ENCODE results near the gene PTTG1IP.
A peak's percentile ranks its signal among the peaks of the same experiment; 100 is the strongest.
"Not testable (repeated sequence)": the region's sequence is repeated elsewhere in the genome, so short reads cannot be mapped to it uniquely, and the experiment has no call there.

PTTG1IP gene, protein sequence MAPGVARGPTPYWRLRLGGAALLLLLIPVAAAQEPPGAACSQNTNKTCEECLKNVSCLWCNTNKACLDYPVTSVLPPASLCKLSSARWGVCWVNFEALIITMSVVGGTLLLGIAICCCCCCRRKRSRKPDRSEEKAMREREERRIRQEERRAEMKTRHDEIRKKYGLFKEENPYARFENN

GRCh38 chr21:44873356-44874239 lies at the start of gene PTTG1IP:
Gene PTTG1IP (minus strand): TSS chr21:44873690. CDS start chr21:44873616, 74 bp downstream.
- peak; percentile 94 for DNase-seq (ENCODE audit: low read depth)

DNA sequence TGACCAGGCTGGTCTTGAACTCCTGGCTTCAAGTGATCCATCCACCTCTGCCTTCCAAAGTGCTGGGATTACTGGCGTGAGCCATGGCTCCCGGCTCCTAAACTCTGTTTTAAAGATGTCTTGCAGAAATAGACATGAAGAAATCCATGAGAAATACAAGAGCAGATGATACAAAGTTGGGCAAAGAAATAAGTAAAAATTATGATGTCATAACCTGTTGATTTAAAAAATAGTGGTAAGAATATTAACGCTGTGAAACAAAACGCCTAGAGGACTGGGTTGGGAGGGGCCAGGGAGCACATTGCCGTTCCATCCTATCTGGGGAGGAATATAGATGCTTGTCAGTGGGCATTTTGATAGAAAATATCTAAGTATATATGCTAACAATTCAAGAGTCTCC lies 48.4 kb upstream of the PTTG1IP start:
- DNase-seq (ENCODE audit: low read depth) = no peak

GRCh38 chr21:44920694-44921604 lies 47.5 kb upstream of the PTTG1IP start, which contains the start of gene ITGB2:
Gene ITGB2 (minus strand): TSS chr21:44920899. CDS start chr21:44910782, 10,117 bp downstream.
- DNase-seq (ENCODE audit: low read depth) = no peak

- no peak for DNase-seq (ENCODE audit: low read depth)
These were observed 46.6 kb upstream of the PTTG1IP start for GRCh38 chr21:44919913-44920693.

DNA sequence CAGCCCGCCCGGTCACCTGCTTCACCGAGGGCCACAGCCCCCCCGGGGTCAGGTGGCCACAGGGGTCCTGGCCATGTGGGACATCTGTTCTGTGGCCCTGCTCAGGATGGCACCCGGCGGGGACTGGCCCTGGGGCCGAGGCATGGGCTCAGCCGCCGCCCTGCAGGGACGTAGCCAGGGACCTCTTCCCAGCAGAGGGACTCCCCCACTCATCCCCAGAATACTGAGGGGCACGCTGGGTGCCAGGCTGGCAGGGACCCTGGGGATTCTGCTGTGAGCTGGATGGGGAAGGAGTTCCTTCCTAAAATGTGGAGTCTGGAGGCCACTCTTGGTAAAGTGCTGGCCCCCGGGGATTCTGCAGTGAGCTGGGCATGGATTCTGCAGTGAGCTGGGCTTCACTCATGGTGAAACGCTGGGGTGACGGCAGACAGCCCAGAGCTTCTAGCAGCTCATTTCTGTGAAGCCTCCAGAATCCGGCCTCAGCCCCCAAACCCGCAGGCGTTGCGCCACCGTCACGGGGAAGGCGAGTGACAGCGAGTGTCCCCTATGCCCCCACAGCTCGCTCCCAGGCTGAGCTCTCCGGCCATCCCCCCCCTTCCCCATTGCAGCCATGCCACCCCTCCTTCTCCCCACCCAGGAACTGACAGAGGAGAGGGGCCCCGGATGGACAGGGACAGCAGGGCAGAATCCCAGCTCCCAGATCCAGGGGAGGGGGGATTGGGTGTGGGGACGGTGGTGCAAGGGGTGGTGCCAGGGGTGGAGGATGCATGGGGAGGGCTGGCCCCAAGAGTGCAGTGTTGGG lies 45.8 kb upstream of the PTTG1IP start:
- DNase-seq (ENCODE audit: low read depth) = no peak

DNA sequence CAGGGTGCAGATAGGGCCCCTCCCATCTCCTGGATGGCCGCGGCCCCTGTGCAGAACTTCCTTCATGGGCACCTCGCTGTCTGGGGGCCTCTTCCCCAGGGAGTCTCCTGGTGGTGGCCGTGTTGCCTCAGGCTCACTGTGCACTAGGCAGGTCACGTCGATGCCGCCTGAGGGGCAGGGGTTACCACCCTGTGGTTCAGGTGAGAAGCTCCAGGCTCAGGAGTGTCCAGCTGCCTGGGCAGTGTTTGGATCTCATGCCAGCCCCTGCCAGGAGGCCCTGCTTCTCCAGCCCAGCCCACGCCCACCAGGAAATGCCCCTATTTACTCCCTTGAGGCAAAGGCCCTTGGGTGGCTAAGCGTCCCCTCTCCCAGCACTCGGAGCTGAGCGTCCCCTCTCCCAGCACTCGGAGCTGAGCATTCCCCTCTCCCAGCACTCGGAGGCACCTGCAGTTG lies 45.1 kb upstream of the PTTG1IP start:
- DNase-seq (ENCODE audit: low read depth) = no peak

DNA sequence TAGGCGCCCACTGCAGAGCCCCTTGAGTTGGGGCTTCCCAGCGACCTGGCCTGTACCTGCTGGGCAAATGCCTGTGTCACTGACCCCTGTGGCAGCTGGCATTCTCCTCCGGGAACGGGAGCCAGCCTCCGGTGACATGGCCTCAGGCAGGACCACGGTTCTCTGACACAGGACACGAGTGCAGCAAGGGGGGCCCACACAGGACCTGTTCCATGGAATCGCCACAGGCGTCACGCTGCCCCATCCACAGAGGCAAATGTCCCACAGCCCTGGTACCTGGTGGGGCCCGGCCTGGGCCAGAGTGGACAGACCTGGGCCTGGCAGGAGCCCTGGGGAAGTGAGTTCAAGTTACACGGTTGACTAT lies 44.6 kb upstream of the PTTG1IP start:
- no peak for DNase-seq (ENCODE audit: low read depth)

- no peak for DNase-seq (ENCODE audit: low read depth)
These were observed 44.1 kb upstream of the PTTG1IP start for GRCh38 chr21:44917446-44918106.

GRCh38 chr21:44916965-44917364 lies 43.5 kb upstream of the PTTG1IP start:
- DNase-seq (ENCODE audit: low read depth) = no peak

DNA sequence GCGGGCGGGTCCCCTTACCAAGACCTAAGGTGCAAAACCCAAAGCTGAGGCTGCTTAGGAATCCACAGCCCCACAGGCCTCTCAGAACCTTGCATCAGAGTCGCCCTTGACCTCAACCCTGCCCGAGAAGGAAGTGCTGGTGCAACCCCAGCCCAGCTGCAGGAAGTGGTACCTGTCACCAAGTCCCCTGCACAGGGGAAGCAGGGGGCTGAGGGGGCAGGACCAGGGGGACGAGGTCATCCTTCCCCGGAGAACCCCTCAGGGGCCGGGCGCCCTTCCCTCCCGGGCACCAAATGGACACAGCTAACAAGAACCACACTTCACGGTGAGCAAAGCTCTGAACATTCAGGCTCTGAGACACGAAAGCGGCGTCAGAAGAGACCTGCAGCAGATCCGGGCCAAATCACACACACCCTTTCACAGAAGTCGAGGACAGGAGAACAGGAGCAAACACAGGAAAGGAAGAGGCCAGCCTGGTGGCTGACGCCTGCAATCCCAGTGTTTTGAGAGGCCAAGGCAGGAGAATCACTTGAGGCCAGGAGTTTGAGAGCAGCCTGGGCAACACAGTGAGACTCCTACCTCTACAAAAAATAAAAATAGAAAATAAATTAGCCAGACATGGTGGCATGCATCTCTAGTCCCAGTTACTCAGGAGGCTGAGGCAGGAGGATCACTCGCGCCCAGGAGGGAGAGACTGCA lies 40.8 kb upstream of the PTTG1IP start:
- DNase-seq (ENCODE audit: low read depth) = no peak

DNA sequence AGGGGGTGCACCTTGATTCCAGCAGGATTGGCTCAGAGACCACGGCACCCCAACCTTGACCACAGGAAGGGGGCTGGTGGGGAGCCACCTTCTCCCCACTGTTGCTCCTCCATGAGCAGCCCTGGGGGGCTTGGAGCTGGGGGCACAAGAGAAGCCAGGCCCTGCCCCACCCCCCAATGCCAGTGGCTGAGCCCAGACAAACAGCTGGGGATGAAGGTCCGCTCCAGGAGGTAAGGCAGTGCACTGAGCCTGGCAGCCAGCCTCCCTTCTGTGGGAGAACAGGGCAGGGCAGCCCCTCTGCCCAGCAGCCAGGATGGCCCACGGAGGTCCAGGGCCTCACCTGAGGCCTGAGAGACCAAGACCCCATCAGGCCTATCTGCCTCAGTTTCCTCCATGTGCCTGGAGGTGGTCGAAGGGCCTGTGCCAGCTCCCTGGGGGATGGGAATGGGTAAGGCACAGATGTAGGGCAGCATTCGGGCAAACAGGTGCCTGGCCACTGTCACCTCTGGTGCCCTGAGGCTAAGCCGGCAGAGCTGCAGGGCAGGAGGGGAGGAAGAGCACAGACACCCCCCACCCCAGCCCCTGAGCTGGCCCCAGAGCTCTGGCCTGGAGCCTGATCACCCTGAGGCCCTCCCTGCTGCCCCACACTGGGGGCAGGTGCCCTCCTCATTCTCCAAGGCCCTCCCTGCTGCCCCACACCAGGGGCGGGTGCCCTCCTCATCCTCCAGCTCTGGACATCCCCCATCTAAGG lies 40.1 kb upstream of the PTTG1IP start:
- no peak for DNase-seq (ENCODE audit: low read depth)

DNA sequence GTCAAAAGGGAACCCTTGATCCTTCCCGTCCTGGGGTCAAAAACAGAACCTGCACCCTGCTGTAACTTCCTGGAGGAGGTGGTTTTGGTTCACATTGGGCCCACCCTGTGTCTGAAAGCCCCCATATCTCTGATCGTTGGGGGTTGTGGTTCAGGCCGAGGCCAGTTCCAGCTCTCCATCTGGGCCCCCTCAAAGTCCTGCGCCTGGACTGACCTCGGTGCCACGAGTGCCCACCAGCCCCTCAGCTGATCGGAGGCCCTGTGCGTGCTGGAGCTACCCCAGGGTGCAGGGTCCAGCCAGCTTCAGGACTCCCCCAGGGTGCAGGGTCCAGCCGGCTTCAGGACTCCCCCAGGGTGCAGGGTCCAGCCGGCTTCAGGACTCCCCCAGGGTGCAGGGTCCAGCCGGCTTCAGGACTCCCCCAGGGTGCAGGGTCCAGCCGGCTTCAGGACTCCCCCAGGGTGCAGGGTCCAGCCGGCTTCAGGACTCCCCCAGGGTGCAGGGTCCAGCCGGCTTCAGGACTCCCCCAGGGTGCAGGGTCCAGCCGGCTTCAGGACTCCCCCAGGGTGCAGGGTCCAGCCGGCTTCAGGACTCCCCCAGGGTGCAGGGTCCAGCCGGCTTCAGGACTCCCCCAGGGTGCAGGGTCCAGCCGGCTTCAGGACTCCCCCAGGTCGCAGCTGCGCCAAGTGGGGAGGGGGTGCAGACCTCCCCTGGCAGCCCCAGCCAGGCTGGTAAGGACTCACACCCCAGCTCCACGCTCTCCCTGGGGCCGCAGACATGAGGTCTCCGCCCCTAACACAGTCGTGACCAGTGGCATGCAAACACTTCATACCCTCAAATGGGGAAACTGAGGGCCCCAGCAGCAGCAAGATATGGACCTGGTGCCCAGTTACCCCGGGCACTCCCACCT lies 39.3 kb upstream of the PTTG1IP start:
- DNase-seq (ENCODE audit: low read depth) = not testable (repeated sequence)

GRCh38 chr21:44912158-44912473 lies 38.6 kb upstream of the PTTG1IP start:
- DNase-seq (ENCODE audit: low read depth) = no peak

GRCh38 chr21:44911384-44912157 lies 38.1 kb upstream of the PTTG1IP start:
- DNase-seq (ENCODE audit: low read depth) = no peak

GRCh38 chr21:44911068-44911383 lies 37.5 kb upstream of the PTTG1IP start:
- DNase-seq (ENCODE audit: low read depth) = no peak

GRCh38 chr21:44910229-44911067 lies 37.0 kb upstream of the PTTG1IP start:
- no peak for DNase-seq (ENCODE audit: low read depth)

Measured in fibroblast of gingiva (primary cell).